HG03045 (cell line): ENCODE results near the gene PEX6.

Source experiments
- ATAC-seq: cut with Tn5 transposase; IDR thresholded peaks from one replicate; pipeline ENCODE4 v1.9.1; 2021; ENCODE audit warnings: mild to moderate bottlenecking, moderate library complexity; ENCODE audit not compliant: unreplicated experiment

PEX6 gene

GRCh38 chr6:42978839-42979522, at the start of gene PEX6:
PEX6 (minus strand) TSS chr6:42979181; CDS start chr6:42979150, 31 bp downstream.
- peak; percentile 89 for ATAC-seq

- ATAC-seq, result no peak
These were observed 47.4 kb upstream of the PEX6 start for GRCh38 chr6:43026365-43026764.

GRCh38 chr6:43024436-43024835, 45.5 kb upstream of the PEX6 start:
- ATAC-seq, result no peak

- peak; percentile 84 for ATAC-seq
These were observed 42.5 kb upstream of the PEX6 start, which contains the start of gene RRP36 for GRCh38 chr6:43021270-43022047. RRP36 (plus strand) TSS chr6:43021623; CDS start chr6:43021655, 32 bp downstream.

GRCh38 chr6:43020847-43021246, 41.9 kb upstream of the PEX6 start:
- no peak for ATAC-seq

GRCh38 chr6:43020052-43020705, 41.2 kb upstream of the PEX6 start:
- ATAC-seq, result no peak

GRCh38 chr6:43019152-43019551, 40.2 kb upstream of the PEX6 start:
- no peak for ATAC-seq

GRCh38 chr6:43016943-43017334, 38.0 kb upstream of the PEX6 start:
- no peak for ATAC-seq

- no peak for ATAC-seq
These were observed 37.4 kb upstream of the PEX6 start for GRCh38 chr6:43016176-43016942.

- ATAC-seq, result no peak
These were observed 35.5 kb upstream of the PEX6 start for GRCh38 chr6:43014434-43014909.

GRCh38 chr6:43013843-43014433, 35.0 kb upstream of the PEX6 start, which contains the start of the genes KLHDC3 and MEA1:
KLHDC3 (plus strand) TSS chr6:43014249; CDS start chr6:43017193, 2,944 bp downstream.
MEA1 (minus strand) TSS chr6:43013946; CDS start chr6:43013813, 133 bp downstream.
- ATAC-seq, result peak; percentile 89

GRCh38 chr6:43013097-43013842, 34.3 kb upstream of the PEX6 start:
- no peak for ATAC-seq

- ATAC-seq, result no peak
These were observed 33.4 kb upstream of the PEX6 start for GRCh38 chr6:43012364-43012763.

GRCh38 chr6:43011207-43011606, 32.2 kb upstream of the PEX6 start:
- no peak for ATAC-seq

GRCh38 chr6:43009124-43009523, 30.1 kb upstream of the PEX6 start:
- no peak for ATAC-seq

GRCh38 chr6:43007126-43007525, 28.1 kb upstream of the PEX6 start:
- no peak for ATAC-seq

GRCh38 chr6:43006251-43006650, 27.3 kb upstream of the PEX6 start:
- ATAC-seq, result no peak

- ATAC-seq, result no peak
These were observed 26.9 kb upstream of the PEX6 start for GRCh38 chr6:43005844-43006243.

- no peak for ATAC-seq
These were observed 22.9 kb upstream of the PEX6 start for GRCh38 chr6:43001843-43002242.
